ENCODE measurements around the gene KIZ.

DNA sequence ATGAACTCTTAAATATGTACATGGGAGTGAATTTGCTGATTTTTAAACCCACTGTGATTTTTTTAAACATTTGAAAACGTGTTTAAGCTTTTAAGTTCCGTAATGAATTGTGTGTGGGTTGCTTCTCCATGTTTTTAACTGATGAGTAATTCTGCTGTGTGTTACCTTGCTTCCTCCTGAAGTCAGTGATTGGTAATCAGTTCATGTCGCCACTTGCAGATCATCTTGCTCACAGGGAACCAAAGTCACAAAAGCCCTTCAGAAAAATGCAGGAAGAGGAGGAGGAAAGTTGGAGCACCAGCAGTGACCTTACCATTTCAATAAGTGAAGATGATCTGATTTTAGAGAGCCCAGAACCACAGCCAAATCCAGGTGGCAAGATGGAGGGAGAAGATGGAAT lies 36.7 kb downstream of the KIZ start:
- TF ChIP-seq CTCF (IDR thresholded peaks at IDR 0.05) (no peak), EZH2phosphoT487 (IDR thresholded peaks at IDR 0.05) (no peak), EZH2 (IDR thresholded peaks at IDR 0.05) (no peak)
